Activated CD8-positive, alpha-beta memory T cell treated with anti-CD3 and anti-CD28 coated beads for 4 hours (primary cell): ENCODE results near the gene TERB2.
"Not testable (repeated sequence)": the region's sequence is repeated elsewhere in the genome, so short reads cannot be mapped to it uniquely, and the experiment has no call there.

Experiments
- DNase-seq, 2 donors: peaks; one replicate each; pipeline ENCODE4 v3.0.0-alpha.2; 2020; ENCODE audit warnings: low read depth in 2 of 2

Gene TERB2

DNA sequence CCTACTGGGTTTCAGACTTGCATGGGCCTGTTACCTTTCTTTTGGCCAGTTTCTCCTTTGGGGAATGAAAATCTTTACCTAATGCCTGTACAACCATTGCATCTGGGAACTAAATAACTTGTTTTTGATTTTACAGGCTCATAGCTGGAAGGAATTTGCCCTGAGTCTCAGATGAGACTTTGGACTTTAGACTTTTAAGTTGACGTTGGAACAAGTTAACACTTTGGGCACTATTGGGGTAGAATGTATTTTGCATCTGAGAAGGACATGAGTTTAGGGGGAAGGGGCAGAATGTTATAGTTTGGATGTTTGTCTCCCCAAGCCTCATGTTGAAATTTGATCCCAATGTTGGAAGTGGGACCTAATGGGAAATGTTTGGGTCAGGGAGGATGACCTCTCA is 44.7 kb downstream of the TERB2 start:
- DNase-seq = not testable (repeated sequence)

DNA sequence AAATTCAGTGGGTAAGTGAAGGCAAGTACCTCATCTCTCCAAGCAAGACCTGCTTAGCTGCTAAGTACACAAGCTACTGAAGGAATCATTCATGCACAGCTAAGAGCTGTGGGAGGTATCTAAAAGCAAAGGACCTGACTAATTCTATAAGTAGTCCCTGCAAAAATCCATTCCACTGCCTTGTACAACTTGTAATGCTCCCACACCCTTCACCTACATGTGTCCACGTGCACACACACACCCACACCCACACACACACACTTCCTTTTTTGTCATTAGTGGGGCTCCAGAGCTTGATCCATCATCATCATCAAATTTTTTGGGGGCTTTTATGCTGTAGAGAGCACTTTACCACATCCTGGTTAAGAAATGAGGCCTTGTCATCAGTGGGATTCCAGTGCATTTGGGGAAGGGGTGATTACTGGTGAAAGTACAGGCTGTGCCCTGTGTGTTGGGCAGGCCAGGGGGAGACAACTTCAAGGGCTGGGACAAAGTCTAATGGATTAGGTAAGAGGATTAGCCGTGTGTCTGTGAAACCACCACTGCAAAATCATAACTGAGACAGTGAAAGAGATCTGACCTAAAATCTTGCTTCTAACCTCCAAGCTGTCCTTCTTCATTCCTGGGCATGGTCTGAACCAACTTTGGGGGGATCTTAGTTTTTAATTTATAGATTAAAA is 47.4 kb downstream of the TERB2 start:
- DNase-seq = not testable (repeated sequence)

DNA sequence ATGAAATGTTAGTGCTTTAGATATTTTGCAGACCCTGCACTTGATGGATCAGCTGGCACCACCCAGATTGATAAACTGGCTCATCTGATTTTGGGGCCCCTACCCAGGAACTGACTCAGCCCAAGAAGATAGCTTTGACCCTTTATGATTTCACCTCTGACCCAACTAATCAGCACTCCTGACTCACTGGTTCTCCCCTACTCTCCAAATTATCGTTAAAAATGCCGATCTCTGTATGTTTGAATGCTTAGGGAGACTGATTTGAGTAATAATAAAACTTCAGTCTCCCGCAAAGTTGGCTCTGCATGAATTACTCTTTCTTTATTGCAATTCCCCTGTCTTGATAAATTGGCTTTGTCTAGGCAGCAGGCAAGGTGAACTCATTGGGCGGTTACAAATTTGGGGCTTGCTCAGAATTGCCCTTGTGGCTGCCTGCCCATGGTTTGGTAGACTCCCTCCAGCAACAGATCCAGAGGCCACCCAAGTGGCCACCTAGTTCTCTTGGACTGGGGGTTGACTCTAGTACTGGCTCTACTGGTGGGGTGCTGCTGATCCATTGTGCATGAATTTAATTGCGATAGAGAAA is 48.2 kb downstream of the TERB2 start:
- not testable (repeated sequence) for DNase-seq

DNA sequence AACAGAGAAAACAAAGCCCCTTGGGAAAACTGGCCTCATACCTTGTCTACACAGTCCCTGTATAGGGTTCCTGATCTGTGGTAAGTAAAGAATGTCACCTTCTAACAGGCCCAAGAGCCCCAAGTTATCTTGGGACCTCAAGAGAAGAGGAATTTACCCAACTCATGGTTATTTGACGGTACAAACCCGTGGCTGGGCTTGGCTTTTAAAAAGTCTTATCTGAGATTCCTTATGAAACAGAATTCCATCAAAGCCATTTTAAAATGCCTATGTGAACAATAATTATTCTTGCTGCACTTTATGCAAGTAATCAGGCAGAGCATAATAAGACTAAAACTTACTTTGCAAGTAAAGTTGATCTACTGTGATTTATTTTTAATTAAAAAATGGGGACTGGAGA is 52.6 kb downstream of the TERB2 start:
- no peak for DNase-seq

DNA sequence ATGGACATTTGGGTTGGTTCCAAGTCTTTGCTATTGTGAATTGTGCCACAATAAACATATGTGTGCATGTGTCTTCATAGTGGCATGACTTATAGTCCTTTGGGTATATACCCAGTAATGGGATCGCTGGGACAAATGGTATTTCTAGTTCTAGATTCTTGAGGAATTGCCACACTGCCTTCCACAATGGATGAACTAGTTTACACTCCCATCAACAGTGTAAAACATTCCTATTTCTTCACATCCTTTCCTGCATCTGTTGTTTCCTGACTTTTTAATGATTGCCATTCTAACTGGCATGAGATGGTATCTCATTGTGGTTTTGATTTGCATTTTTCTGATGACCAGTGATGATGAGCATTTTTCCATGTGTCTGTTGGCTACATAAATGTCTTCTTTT is 58.6 kb downstream of the TERB2 start:
- not testable (repeated sequence) for DNase-seq

DNA sequence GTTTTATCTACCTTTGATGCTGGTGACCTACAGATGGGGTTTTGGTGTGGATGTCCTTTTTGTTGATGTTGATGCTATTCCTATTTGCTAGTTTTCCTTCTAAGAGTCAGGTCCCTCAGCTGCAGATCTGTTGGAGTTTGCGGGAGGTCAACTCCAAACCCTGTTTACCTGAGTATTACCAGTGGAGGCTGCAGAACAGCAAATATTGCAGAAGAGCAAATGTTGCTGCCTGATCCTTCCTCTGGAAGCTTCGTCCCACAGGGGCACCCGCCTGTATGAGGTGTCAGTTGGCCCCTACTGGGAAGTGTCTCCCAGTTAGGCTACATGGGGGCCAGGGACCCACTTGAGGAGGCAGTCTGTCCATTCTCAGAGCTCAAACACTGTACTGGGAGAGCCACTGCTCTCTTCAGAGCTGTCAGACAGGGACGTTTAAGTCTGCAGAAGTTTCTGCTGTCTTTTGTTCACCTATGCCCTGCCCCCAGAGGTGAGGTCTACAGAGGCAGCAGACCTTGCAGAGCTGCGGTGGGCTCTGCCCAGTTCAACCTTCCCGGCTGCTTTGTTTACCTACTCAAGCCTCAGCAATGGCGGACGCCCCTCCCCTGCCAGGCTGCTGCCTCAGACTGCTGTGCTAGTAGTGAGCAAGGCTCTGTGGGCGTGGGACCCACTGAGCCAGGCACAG is 63.9 kb downstream of the TERB2 start:
- DNase-seq = not testable (repeated sequence)

DNA sequence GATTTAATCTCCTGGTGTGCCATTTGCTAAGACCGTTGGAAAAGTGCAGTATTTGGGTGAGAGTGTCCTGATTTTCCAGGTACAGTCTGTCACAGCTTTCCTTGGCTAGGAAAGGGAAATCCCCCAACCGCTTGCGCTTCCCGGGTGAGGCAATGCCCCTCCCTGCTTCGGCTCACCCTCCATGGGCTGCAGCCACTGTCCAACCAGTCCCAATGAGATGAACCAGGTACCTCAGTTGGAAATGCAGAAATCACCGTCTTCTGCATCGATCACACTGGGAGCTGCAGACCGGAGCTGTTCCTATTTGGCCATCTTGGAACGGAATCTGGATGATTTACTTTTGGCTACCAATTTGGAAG is 64.4 kb downstream of the TERB2 start:
- DNase-seq = not testable (repeated sequence)

DNA sequence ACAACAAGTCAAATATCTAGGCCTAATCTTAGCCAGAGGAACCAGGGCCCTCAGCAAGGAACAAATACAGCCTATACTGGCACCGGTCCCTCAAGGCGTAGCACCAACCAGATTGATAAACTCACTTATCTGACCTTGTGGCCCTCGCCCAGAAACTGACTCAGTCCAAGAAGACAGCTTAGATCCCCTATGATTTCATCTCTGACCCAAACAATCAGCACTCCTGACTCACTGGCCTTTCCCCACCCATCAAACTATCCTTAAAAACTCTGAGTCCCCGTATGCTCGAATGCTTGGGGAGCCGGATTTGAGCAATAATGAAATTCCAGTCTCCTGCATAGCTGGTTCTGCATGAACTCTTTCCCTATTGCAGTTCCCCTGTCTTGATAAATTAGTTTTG is 64.9 kb downstream of the TERB2 start:
- DNase-seq = no peak

DNA sequence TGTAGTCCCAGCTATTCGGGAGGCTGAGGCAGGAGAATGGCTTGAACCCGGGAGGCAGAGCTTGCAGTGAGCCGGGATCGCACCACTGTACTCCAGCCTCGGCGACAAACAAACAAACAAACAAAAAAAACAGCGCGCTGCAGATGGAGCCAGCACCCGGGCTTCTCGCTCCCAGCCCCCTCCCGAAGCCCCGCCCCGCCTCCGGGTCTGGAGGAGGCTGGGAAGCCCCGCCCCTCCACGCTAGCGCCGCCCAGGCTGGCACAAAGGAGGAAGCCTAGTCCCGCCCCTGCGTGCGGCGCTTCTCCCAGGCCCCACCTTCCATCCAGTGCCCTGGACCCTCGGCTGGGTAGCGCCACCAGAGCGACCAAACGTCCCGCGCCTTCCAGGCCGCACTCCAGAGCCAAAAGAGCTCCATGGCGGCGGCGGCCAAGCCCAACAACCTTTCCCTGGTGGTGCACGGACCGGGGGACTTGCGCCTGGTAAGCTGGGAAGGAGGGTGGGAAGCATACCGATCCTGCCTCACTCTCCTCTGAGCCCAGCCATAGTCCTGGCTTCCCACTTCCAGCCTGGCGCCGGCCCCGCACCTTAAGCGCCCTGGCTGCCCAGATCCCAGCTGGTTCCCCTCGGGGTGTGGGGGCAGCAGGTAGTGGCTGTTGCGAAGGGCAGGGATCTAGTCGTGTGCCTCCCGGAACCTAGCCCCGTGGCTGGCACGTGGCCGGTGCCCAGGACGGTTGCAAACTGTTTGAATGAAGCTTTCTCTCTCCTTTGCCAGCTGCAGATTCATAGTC is 66.6 kb downstream of the TERB2 start, which contains the start of gene SORD:
TSS of gene SORD (plus strand) at position 325 of the 788 bp plus-strand sequence. CDS start at position 414, 89 bp downstream.
- DNase-seq = peak; percentile 81 to 83

DNA sequence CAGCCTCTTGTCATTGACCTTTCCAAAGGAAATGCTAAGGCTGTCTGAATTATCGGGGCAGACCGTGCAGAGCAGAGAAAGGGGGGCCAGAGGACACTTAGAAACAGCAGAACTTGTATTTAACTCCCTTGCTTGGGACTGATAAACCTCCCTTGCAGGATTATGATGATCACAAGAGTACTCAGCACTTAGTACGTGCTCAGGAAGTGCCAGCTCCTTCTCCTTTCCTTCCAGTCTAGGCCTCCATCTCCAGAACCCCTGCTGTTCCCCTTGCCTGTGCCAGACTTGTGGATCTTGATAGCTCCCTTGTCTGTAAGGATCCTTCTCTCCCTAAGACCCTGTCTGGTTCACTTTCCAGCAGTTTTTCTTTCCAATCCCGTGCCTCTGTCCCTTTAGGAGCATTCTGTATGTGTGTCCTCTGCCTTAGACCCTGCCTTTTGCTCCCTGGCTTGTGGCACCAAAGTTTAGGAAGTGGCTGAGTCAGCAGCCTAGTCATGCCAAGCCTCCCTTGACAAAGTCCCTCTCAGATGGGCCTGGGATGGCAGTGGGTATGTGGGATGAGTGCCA is 67.3 kb downstream of the TERB2 start:
- DNase-seq = no peak

DNA sequence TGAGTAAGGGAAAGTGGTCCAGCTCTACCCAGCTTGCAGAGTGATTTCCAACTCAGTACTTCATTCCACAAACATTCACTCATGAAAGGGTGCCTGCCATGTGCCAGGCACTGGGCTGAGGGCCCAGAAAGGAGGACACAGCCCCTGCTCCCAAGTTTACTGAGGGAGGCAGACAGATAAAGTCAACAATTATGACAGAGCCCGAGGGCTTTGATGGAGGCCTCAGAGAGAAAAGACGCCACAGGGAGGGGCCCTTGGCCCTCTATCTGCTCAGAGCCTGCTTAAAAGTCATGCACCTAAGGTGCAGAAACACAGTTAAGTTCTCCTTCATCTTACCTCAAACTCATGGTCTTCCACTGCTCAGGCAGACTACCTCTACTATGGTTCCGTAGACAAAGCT is 68.2 kb downstream of the TERB2 start:
- DNase-seq = not testable (repeated sequence)

DNA sequence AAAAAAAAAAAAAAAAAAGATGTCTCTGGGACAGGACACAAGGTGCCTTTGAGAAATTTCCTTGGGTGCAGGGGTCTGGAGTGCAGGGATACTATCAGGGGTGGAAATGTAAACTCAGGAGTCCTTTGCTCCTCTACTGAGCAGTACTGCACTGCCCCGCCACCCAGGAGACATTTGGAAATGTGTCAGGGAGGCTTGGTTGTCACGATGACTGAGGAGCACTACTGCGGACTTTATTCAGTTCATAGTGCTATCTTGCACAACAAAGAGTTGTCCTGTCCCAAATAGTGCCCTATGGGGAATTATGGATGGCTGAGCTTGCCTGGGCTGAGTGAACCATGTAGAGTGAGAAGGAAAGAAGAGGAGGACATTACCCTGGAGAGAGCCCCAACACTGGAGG is 69.1 kb downstream of the TERB2 start:
- DNase-seq = not testable (repeated sequence)

DNA sequence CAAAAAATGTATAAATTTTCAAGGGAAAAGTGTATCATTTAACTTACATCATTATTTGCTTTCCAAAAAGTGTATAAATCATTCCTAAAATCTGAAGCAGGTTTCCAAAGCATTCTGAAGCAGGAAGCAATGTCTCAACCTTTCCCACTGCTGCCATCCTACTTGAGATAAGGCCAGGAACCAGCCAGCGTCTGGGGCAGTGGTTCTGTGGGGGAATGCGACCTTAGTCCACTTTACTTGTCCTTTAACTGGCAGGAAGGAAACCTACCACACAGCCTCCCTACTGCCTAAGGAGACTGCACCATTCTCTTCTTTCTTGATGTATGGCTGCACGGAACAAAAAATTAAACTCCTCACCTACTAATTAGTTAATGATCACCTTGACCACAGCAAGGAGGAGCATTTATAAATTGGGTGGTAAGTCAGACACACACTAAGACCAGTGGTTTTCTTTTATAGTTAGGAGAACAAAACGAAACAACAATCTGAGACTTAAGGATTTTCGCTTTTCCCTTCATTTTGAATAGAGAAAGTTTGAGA is 70.2 kb downstream of the TERB2 start:
- no peak for DNase-seq

DNA sequence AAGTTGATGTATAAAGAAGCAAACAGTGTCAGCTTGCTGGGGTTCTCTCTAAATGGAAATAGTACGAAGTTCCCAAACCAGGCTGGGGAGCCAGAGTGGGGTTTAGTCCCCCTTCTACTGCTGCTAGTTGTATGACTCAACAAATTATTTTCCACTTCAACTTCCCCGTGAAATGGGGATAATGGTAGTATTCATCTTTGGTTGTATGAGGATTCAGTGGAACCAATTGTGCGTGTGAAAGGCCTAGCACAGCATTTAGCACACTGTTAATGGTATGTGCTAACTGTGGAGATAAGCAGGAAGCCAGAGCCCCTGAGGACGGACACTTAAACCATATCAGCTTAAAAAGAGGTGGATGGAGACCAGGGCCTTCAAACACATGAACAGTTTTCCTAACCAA is 70.7 kb downstream of the TERB2 start:
- no peak for DNase-seq
